Measurements from ENCODE around the gene COL11A2. TPM values are rescaled to one million over a fixed set of nuclear protein-coding genes. Genes with fewer than 3 reads are reported as not detected.

The COL11A2 gene
- total RNA-seq, 2 donors from 2014 or later: 1.9 to 3.4 TPM

- no peaks in the 10 kb centered on the region for H3K4me1 ChIP-seq (ENCODE audit: control insufficient read depth in 1 of 2, low read depth in 2 of 2)
- H3K27me3 ChIP-seq (replicated peaks; ENCODE audit: insufficient read depth): no peaks in the 10 kb centered on the region
- ATAC-seq (ENCODE audit: insufficient number of reproducible peaks, low FRiP score, low read depth) (no peak), DNase-seq (ENCODE audit: low spot score) (no peak)
- H3K36me3 ChIP-seq: no peaks in the 10 kb centered on the region
- no peaks in the 10 kb centered on the region for H3K9me3 ChIP-seq
- H3K4me3 ChIP-seq: no peak overlapping the region
- no peak overlapping the region for H3K27ac ChIP-seq
- TF ChIP-seq CTCF (IDR thresholded peaks at IDR 0.05): no peak
These were observed 14.5 kb downstream of the COL11A2 start for GRCh38 chr6:33177552-33178446.

DNA sequence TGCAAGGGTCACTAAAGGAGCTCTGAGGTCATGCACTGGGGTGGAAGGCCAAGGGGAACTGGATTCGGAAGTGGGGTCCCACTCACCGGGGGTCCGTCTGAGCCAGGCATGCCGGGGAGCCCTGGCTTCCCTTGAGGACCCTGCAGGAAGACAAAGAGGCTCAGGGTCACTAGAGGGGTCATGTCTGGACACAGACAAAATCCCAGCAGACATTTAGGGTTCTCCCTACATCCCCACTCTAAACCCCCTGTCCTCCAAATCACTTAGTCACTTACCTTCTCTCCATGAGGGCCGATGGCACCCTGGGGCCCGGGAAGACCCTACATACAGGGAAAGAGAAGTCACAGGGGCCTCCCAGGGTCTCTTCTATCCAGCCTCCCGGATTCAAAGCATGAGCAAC lies 15.4 kb downstream of the COL11A2 start:
- DNase-seq (ENCODE audit: low spot score): no peak
- H3K36me3 ChIP-seq: no peaks in the 10 kb centered on the region
- no peaks in the 10 kb centered on the region for H3K27me3 ChIP-seq (replicated peaks; ENCODE audit: insufficient read depth)
- no peak for TF ChIP-seq CTCF (IDR thresholded peaks at IDR 0.05)
- no peak for ATAC-seq (ENCODE audit: insufficient number of reproducible peaks, low FRiP score, low read depth)
- H3K4me1 ChIP-seq (ENCODE audit: control insufficient read depth in 1 of 2, low read depth in 2 of 2): no peaks in the 10 kb centered on the region
- no peaks in the 10 kb centered on the region for H3K9me3 ChIP-seq
- H3K27ac ChIP-seq: no peak overlapping the region
- no peak overlapping the region for H3K4me3 ChIP-seq

DNA sequence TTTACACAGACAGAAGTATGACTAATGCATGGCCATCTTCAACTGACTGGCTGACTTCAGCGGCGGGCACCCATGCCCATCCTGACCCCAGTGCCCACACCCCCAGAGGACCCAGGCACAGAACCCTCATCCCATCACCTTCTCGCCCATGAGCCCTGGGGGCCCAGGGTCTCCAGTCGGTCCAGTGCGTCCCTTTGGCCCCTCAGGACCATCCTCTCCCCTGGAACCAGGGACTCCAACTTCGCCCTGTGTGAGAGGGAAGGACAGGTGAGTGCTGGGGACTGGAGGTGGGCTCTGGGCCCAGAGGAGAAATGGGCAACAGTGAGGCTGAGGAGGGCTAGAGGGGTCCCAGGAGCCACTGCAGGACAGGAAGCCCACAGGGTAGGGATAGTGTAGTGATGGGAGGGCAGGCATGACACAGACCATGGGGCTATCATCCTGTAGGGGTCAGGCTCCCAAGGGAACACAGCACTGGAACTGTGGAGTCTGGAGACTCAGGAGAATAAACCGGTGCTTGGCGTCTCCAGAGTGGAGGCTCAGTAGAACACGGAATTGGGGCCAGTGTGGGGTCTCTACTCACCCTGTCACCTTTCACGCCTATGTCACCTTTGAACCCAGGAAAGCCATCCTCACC lies 16.7 kb downstream of the COL11A2 start:
- Histone ChIP-seq H3K36me3 (no peaks in the 10 kb centered on the region), H3K27ac (no peak overlapping the region), H3K4me3 (no peak overlapping the region), H3K27me3 (replicated peaks; ENCODE audit: insufficient read depth) (no peaks in the 10 kb centered on the region), H3K9me3 (no peaks in the 10 kb centered on the region), H3K4me1 (ENCODE audit: control insufficient read depth in 1 of 2, low read depth in 2 of 2) (no peaks in the 10 kb centered on the region)
- TF ChIP-seq CTCF (IDR thresholded peaks at IDR 0.05): no peak
- DNase-seq (ENCODE audit: low spot score) (no peak), ATAC-seq (ENCODE audit: insufficient number of reproducible peaks, low FRiP score, low read depth) (no peak)

DNA sequence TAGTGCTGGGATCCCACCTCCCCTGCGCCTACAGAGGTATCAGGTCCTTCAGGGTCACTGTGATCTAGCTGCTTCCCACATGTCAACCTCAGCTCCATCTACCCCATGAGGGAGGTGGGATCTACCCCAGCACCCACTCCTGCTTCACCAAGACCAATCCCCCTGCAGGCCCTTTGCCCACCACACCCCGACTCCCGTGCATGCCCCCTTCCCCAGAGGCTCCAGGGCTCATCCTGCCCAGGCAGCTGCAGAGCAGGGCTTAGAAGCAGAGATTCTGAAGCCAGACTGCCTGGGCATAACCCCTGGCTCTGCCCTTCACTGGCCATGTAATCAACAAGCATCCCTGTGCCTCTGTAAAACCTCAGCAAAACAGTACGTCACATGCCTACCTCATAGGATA lies 17.5 kb downstream of the COL11A2 start:
- Histone ChIP-seq H3K27ac (no peak overlapping the region), H3K9me3 (no peaks in the 10 kb centered on the region), H3K4me3 (no peak overlapping the region), H3K36me3 (no peaks in the 10 kb centered on the region), H3K4me1 (ENCODE audit: control insufficient read depth in 1 of 2, low read depth in 2 of 2) (no peaks in the 10 kb centered on the region), H3K27me3 (replicated peaks; ENCODE audit: insufficient read depth) (no peaks in the 10 kb centered on the region)
- ATAC-seq (ENCODE audit: insufficient number of reproducible peaks, low FRiP score, low read depth) (no peak), DNase-seq (ENCODE audit: low spot score) (no peak)
- TF ChIP-seq CTCF (IDR thresholded peaks at IDR 0.05): no peak

DNA sequence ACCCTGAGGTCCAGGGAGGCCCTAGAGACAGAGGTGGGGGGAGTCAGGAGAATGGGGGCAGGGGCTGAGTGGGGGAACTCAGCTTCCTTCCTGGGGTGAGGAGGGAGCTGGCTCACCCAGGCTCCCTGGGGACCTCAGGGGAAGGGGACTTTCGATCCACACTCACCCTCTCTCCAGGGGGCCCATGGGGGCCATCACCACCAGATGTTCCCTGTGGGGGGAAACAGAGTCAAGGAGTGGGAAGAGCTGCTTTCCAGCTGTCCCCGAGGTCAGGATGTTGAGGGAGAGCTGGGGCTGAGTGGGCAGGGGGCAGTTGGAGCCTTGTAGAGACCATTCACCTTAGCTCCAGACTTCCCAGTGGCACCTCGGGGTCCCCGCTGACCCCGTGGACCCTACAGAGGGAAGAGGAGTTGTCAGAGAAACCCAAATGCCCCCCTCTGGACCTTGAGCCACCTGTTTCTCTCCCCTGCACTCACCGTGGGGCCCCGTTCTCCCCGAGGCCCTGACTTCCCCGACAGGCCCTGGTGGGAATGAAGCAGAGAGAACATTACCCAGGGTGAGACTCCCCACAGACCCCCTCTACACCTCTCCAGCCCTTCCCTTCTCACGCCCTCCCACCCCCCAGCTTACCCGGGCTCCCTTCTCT lies 18.6 kb downstream of the COL11A2 start:
- Histone ChIP-seq H3K4me3 (no peak overlapping the region), H3K4me1 (ENCODE audit: control insufficient read depth in 1 of 2, low read depth in 2 of 2) (no peaks in the 10 kb centered on the region), H3K27ac (no peak overlapping the region), H3K27me3 (replicated peaks; ENCODE audit: insufficient read depth) (no peaks in the 10 kb centered on the region), H3K36me3 (no peaks in the 10 kb centered on the region), H3K9me3 (no peaks in the 10 kb centered on the region)
- DNase-seq (ENCODE audit: low spot score): no peak
- no peak for ATAC-seq (ENCODE audit: insufficient number of reproducible peaks, low FRiP score, low read depth)
- TF ChIP-seq CTCF (IDR thresholded peaks at IDR 0.05): no peak
